Vagina (tissue), 2 donors: Measurements from ENCODE around the gene SEC23B. TPM values are rescaled to one million over a fixed set of nuclear protein-coding genes. Genes with fewer than 3 reads are reported as not detected.

ENCODE experiments used
- DNase-seq, 2 donors: peaks; one replicate each; pipeline ENCODE4 v3.0.0-alpha.2; 2017; ENCODE audit errors: extremely low spot score in 2 of 2
- H3K27ac ChIP-seq: fragments of 200-600 bp; sonication (generic); one replicate; pipeline ENCODE4 v1.5.1; 2019
- H3K27me3 ChIP-seq: fragments of 200-600 bp; sonication (generic); one replicate; pipeline ENCODE4 v1.5.1; 2019
- H3K36me3 ChIP-seq, 2 donors: fragments of 200-600 bp; sonication (generic); one replicate each; pipeline ENCODE4 v1.5.1; 2017 to 2019
- H3K4me1 ChIP-seq: fragments of 200-600 bp; sonication (generic); one replicate; pipeline ENCODE4 v1.5.1; 2019
- H3K4me3 ChIP-seq, 2 donors: fragments of 200-600 bp; sonication (generic); 1 replicate in 1 of 2; 2 replicates in 1 of 2; pipeline ENCODE4 v1.5.1; 2016 to 2019
- H3K9me3 ChIP-seq: fragments of 200-600 bp; sonication (generic); one replicate; pipeline ENCODE4 v1.5.1; 2019
- POLR2A ChIP-seq, 2 donors: fragments of 450-650 bp; IDR thresholded peaks; one replicate each; pipeline ENCODE4 v1.6.1; 2017; ENCODE audit warnings: antibody characterized with exemption in 2 of 2, mild to moderate bottlenecking in 2 of 2, moderate library complexity in 2 of 2
- POLR2AphosphoS5 ChIP-seq, 2 donors: sonication (generic); formaldehyde crosslinking; IDR thresholded peaks; one replicate each; pipeline ENCODE4 v1.9.0; 2017; ENCODE audit warnings: antibody characterized with exemption in 2 of 2, mild to moderate bottlenecking in 2 of 2, low read depth in 1 of 2; ENCODE audit not compliant: insufficient read depth in 1 of 2
- intact Hi-C: fragments of 100-400 bp; cut with DNase I; formaldehyde crosslinking; loops from one replicate; pipeline ENCODE4 v1.15.1; 2023
- total RNA-seq: library from RNA; depleted of rRNA; stranded (reverse); fragments of >200 nt; gene quantifications from one replicate; pipeline ENCODE4 v1.2.3, GENCODE V29; 2016
- TF ChIP-seq, protein P1 (sequence below), 3 experiments: fragments of 450-650 bp in 2 of 3; fragments of 200-600 bp in 1 of 3; sonication (generic) in 1 of 3; IDR thresholded peaks; one replicate each; pipeline ENCODE4 v1.5.1; 2017 to 2019; ENCODE audit warnings: antibody characterized with exemption in 3 of 3, mild to moderate bottlenecking in 2 of 3, moderate library complexity in 2 of 3

Gene SEC23B
- total RNA-seq, 1 donor from 2014 or later: 30.7 TPM

DNA sequence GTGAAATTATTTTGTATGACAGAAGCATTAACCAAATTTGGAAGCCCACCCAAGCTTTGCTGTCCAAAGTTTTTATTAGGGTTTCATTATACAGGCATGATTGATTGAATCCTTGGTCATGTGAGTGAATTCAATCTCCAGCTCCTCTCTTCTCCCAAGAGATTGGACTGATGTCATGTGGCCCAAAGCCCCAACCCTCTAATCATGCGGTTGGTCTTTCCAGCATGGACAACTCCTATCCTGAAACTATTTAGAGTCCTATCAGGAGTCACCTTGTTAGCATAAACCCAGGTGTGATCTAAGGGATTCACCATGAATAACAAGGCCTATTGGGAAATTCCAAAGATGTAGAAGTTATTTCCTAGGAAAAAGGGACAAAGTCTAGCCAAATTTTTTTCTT is 29.9 kb upstream of the SEC23B start:
- TF ChIP-seq POLR2A (IDR thresholded peaks at IDR 0.05) (no peak), POLR2AphosphoS5 (IDR thresholded peaks at IDR 0.05; ENCODE audit: insufficient read depth in 1 of 2, low read depth in 1 of 2) (no peak)
- TF ChIP-seq, protein P1, sequence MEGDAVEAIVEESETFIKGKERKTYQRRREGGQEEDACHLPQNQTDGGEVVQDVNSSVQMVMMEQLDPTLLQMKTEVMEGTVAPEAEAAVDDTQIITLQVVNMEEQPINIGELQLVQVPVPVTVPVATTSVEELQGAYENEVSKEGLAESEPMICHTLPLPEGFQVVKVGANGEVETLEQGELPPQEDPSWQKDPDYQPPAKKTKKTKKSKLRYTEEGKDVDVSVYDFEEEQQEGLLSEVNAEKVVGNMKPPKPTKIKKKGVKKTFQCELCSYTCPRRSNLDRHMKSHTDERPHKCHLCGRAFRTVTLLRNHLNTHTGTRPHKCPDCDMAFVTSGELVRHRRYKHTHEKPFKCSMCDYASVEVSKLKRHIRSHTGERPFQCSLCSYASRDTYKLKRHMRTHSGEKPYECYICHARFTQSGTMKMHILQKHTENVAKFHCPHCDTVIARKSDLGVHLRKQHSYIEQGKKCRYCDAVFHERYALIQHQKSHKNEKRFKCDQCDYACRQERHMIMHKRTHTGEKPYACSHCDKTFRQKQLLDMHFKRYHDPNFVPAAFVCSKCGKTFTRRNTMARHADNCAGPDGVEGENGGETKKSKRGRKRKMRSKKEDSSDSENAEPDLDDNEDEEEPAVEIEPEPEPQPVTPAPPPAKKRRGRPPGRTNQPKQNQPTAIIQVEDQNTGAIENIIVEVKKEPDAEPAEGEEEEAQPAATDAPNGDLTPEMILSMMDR (IDR thresholded peaks at IDR 0.05): no peak
- DNase-seq: no peak
- intact Hi-C loops: no loop called here
- Histone ChIP-seq H3K36me3 (peaks cover 0 to 64% of the 10 kb centered on the region in 2 donors), H3K27ac (no peak overlapping the region), H3K27me3 (no peaks in the 10 kb centered on the region), H3K4me1 (no peaks in the 10 kb centered on the region), H3K9me3 (no peaks in the 10 kb centered on the region), H3K4me3 (no peak overlapping the region)

GRCh38 chr20:18481596-18481995 is 26.1 kb upstream of the SEC23B start:
- intact Hi-C loops: no loop called here
- H3K27ac ChIP-seq: no peak overlapping the region
- DNase-seq: no peak
- no peak overlapping the region for H3K4me3 ChIP-seq
- no peaks in the 10 kb centered on the region for H3K27me3 ChIP-seq
- H3K9me3 ChIP-seq: no peaks in the 10 kb centered on the region
- TF ChIP-seq, protein P1 (IDR thresholded peaks at IDR 0.05): no peak
- TF ChIP-seq POLR2AphosphoS5 (IDR thresholded peaks at IDR 0.05; ENCODE audit: insufficient read depth in 1 of 2, low read depth in 1 of 2) (no peak), POLR2A (IDR thresholded peaks at IDR 0.05) (no peak)
- H3K36me3 ChIP-seq: peaks cover 0 to 53% of the 10 kb centered on the region in 2 donors
- H3K4me1 ChIP-seq: no peaks in the 10 kb centered on the region

- no peaks in the 10 kb centered on the region for H3K27me3 ChIP-seq
- H3K4me1 ChIP-seq: no peaks in the 10 kb centered on the region
- no peaks in the 10 kb centered on the region for H3K9me3 ChIP-seq
- H3K27ac ChIP-seq: no peak overlapping the region
- DNase-seq: no peak
- no peak for TF ChIP-seq POLR2A (IDR thresholded peaks at IDR 0.05)
- TF ChIP-seq, protein P1 (IDR thresholded peaks at IDR 0.05): no peak
- no peak for TF ChIP-seq POLR2AphosphoS5 (IDR thresholded peaks at IDR 0.05; ENCODE audit: insufficient read depth in 1 of 2, low read depth in 1 of 2)
- peaks cover 0 to 64% of the 10 kb centered on the region in 2 donors for H3K36me3 ChIP-seq
- intact Hi-C loops: no loop called here
- no peak overlapping the region for H3K4me3 ChIP-seq
These were observed 19.4 kb upstream of the SEC23B start for GRCh38 chr20:18488301-18488700.

DNA sequence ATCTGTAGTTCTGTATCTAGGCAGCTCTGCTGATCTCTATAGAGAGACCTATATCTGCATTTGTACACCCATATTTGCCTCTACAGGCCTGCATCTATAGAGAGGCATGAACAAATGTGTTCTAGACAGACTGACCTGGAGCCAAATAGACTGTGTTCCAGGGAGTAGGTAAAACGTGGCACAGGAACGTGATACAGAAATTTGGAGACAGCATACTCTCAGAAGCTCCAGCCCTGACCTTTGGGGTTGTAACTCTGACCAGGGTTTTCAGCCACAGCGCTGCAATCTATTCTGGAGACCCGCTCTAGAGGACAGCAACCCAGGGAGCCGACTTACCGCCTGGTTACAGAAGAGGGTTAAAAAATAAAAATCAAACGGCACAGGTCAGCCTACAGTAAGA is 11.7 kb upstream of the SEC23B start:
- intact Hi-C loops: no loop called here
- no peak overlapping the region for H3K27ac ChIP-seq
- TF ChIP-seq, protein P1 (IDR thresholded peaks at IDR 0.05): no peak
- TF ChIP-seq POLR2A (IDR thresholded peaks at IDR 0.05) (no peak), POLR2AphosphoS5 (IDR thresholded peaks at IDR 0.05; ENCODE audit: insufficient read depth in 1 of 2, low read depth in 1 of 2) (no peak)
- H3K27me3 ChIP-seq: no peaks in the 10 kb centered on the region
- peaks cover 18% of the 10 kb centered on the region for H3K4me1 ChIP-seq
- peaks cover 0 to 15% of the 10 kb centered on the region in 2 donors for H3K36me3 ChIP-seq
- H3K4me3 ChIP-seq: peak overlapping the region; percentile 73 to 82
- DNase-seq: no peak
- H3K9me3 ChIP-seq: no peaks in the 10 kb centered on the region

DNA sequence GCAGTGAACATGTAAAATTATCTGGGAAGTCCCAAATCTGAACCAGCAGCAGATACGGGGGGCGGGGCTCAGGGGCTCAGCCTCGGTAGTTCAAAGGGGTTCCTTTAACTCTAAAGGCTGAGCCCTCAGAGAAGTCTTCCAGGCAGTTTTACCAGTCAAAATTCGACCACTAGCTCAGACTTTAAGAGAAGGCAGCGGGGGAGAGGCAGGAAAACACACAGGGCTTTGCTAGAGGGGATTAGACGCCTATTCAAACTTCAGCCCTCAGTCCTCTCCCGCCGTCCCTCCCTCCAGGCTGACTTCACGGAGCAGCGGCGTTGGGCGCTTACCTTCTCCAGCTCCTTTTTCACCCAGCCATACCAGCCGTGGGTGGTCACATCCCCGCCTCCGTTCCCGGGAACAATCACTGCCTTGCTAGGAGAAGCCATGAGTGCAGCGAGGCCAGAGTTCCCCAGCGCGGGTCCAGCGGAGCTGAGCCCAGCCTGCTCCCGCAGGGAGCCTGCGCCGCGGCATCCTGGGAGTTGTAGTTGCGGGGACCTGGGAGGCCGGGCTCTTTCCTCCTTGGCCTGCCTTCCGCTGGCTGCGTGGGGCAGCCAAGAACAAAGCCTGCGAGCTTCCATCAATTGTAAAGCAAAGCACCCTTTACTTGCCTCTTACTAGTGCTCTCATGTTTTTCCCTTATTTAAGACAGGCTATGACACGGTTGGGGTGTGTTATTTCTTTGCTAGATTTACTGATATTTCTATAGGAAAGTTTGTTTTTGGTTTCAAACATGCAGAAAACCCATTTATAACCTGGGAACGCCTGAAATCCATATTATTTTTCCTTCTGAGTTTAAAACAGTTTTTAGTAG is 10.8 kb upstream of the SEC23B start, which contains the start of gene RBBP9:
TSS of gene RBBP9 (minus strand) at position 486 of the 853 bp plus-strand sequence. CDS start at position 428, 58 bp downstream.
- Histone ChIP-seq H3K27ac (peak within 1 kb of the TSS; percentile 75), H3K4me1 (peaks cover 18% of the 10 kb centered on the region), H3K27me3 (no peaks in the 10 kb centered on the region), H3K9me3 (no peaks in the 10 kb centered on the region), H3K36me3 (peaks cover 0 to 9% of the 10 kb centered on the region in 2 donors), H3K4me3 (peak within 1 kb of the TSS; percentile 73 to 82)
- peak in 1 of 2 donors; percentile 88 for DNase-seq
- TF ChIP-seq POLR2AphosphoS5 (IDR thresholded peaks at IDR 0.05; ENCODE audit: insufficient read depth in 1 of 2, low read depth in 1 of 2) (peak; percentile 30 to 64), POLR2A (IDR thresholded peaks at IDR 0.05) (no peak)
- TF ChIP-seq, protein P1 (IDR thresholded peaks at IDR 0.05): no peak
- intact Hi-C loops: no loop called here
